Stimulated activated CD8-positive, alpha-beta memory T cell treated with anti-CD3 and anti-CD28 coated beads, Interleukin-7, amount 100 ng/mL, for 48 hours (primary cell): ENCODE measurements around the gene MAP3K2.

ENCODE experiments used
- DNase-seq, 2 donors: peaks; one replicate each; pipeline ENCODE4 v3.0.0-alpha.2; 2020; ENCODE audit warnings: low read depth in 1 of 2; ENCODE audit errors: extremely low read depth in 1 of 2

Gene MAP3K2

DNA sequence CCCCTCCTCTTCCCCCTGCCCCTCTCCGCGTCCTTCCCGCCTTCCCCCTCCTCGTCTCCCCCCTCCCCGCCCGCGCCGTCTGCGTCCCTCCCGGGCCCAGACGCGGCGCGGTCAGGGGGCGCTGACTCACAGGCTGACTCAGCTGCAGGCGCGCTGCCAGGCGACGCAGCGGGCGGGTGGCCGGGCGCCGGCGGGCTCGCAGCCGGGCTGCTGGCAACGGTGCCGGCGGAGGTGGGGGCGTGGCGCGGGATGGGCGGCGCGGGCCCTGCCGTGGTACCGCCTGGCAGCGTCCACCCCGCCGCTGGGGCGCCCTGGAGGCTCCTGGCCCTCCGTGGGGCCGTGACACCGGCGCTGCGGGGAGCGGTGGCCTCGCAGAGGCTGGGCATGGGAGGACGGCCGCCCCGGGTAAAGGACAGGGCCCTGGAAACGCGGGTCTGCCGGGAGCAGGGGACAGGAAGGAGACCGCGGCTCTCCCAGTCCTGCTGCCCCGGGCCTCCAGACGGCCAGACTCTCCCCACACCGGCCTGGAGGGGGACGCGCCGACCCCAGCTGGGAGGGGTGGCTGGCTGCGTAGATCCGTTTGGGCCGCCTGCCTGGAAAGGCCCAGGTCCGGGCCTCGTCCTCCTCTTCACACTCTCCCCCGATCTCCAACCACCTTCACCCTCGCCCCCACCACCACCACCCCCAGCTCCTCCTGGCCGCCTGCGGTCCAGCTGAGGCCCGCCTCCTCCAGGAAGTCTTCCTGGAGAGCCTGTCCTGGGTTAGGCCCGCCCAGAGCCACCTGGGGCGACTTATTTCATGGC, 20.4 kb upstream of the MAP3K2 start:
- peak; percentile 77 to 86 for DNase-seq

DNA sequence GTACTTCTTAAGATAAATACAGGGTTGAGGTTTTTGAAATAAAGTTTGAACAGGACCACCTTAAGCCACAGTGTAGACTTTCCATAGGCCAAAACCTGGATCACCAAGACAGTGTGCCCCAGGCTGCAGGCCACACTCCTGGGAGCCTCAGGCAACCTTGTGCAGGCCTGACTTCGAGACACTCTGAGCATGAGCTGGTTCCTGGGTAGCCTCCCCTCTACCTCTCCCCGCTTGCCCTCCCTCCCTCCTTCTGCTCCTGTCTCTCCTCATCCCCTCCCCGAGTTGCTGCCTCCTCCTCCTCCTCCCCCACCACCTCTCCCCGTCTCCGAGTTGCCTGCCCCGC, 19.9 kb upstream of the MAP3K2 start:
- no peak for DNase-seq

DNA sequence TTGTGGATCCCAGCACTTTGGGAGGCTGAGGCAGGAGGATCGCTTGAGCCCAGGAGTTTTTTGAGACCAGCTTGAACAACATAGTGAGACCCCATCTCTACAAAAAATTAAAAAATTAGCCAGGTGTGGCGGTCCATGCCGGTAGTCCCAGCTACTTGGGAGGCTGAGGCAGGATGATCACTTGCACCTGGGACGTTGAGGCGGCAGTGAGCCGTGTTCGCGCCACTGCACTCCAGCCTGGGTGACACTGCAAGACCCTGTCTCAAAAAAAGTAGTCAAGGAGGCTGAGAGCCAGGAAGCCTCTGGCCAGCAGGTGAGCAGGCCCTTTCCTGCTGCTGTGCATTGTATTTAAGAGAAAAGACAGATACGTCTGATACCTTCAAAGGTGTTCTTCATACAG, 19.3 kb upstream of the MAP3K2 start:
- no peak for DNase-seq

DNA sequence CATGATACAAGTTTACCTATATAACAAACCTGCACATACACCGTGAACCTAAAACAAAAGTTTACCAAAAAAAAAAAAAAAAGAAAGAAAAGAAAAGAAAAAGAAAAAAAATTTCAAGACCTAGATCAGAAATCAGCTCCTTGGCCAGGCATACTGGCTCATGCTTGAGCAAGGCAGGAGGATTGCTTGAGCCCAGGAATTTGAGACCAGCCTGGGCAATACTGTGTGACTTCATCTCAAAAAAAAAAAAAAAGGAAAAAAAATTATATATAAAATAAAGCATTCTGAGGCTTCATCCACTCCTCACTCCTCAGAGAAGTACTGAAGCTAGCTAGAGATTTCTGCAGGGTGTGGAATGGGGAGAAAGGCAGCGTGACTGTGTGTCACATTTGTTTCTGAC, 18.7 kb upstream of the MAP3K2 start:
- no peak for DNase-seq

DNA sequence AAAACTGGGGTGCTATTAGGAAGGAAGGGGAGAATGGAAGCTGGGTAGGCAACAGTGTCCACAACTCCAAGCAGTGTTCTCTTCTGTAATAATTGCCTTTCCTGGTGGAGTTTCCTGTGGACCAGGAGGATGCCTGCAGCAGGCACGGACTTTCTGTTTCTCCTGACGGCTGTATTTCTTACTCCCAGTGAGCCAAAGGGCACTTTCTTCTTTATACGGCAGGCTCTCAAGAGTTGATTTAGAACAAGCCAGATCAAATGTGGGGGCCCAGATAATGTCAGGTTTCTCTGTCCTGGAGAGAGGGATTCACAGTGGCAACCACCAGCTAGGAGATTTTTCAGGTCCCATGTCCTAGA, 17.5 kb upstream of the MAP3K2 start:
- no peak for DNase-seq

DNA sequence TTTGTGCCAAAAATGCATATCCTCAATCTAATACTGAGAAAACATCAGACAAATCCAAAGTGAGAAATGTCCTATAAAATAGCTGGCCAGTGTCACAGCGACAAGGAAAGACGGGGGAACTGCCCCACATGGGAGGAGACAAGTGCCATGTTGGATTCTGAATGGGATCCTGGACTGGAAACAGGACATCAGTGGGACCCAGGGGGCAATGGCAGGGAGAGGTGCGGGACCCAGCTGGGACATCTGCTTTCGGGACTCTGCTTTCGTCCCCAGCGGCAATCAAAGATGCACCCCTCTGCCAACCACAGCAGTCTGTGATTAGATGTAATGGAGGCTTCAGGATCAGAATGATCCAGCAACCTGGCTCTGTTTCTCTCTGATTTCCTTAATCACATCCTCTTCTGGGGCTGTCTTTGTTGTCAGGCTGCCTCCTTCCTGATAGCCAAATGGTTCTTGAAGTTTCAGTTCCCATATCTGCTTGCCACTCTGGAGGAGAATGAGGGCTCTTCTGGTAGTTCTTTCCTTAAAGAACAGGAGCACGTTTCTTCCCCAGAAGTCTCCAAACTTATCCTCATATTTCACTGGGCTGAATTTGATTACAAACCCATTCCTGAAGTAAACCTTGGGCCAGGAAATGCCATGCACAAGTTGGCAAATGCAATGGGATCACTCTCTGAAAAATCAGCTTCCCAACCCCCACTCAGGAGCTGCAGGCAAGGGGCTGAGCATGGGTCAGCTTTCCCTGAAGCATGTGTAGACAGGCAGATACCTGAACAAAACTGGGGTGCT, 16.9 kb upstream of the MAP3K2 start:
- DNase-seq, result no peak

DNA sequence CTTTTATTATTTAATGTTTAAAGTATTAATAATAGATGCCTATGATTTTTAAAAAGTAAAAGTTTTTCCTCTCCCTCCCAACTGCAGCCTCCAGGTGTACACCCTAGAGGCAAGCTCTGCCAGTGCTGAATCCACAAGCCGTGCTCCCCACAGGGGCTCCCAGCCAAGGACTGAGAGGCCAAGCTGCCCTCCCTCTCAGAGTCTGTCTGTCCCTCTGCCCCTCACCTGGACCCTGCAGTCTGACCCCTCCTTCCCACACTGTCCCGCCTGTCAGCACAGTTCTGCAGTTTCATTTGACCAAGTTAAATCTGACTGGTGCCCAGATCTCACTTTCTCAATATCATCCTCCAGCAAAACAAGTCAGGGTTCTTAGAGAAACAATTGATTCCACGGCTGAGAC, 15.7 kb upstream of the MAP3K2 start:
- no peak for DNase-seq

DNA sequence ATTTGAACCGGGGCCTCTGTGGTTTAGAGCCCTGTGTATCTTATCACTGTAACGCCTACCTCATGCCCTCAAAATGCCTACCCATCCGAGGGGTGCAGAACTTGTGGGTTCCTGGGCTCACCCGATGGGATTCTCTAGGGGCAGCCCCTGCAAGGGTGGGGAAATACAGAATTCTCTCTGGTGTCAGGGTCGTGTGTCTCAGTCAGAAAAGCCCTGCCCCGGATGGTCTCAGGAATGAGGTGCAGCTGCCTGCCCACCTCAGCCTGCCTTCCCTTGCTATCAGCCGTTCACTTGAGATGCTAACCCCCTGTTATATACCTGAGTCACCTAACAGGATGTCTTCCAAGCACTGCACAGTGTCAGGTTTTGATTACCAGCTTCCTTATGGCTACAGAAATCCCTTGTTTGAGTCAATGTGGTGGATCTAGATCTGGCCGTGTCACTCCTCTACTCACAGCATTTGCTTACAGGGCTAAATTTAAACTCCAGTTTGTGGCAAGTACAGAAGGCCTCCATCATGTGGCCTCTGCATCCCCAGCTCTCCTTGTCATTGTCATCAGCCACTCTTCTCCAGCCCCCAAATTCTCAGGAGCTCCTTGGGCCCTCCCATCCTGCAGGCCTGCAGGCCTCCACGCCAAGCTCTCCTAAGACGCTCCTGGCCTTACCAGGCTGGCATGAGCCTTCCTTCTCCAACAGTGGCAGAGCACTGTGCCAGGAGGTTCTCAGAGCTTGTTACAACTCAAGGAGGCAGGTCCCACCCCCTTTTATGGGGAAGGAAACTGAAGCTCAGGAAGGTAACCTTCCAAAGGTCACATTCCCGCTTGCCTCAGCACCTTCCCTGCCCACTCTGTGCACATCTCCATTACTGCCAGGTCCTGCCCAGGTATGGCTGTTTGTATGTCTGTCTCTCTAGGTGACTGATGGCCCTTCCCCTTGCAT, 14.3 kb upstream of the MAP3K2 start:
- peak in 1 of 2 donors; percentile 33 for DNase-seq

DNA sequence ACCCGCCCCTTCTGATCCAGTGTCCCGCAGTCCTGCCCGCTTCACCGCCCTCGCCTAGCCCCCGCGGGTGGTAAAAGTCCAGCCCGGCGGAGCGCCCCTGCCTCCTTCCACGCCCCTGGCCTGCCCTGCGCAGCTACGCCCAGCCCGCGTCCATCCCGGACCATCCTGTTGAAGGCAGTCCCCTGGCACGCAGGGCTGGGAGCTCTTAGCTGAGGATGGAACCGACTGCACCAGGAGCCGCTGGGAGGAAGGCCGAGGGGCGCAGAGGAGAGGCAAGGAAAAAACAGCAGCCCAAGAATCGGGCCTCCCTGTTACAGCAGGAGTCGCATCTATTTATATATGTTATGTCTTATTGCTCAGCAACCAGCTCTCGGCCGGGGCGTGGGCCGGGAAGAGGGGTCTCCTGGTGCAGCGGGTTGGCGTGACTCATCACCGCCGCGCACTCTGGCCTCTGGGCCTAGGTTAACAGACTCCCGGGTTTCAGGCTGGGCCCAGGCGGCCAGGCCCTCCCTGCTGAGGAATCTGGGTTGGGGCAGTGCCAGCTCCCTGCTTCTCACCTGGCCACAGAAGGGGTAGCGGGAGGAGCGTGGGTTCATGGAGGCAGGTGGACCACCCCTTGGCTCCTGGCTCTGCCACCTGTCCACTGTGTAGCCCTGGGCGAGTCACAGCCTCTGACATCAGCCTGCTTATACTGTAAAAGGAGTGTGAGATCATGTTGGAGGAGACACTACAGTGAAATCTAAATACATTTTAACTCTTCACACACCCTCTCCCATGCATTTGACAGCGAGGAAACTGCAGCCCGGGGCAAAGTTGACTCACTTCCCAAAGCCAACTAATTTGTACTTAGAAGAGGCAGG, 13.4 kb upstream of the MAP3K2 start:
- no peak for DNase-seq

DNA sequence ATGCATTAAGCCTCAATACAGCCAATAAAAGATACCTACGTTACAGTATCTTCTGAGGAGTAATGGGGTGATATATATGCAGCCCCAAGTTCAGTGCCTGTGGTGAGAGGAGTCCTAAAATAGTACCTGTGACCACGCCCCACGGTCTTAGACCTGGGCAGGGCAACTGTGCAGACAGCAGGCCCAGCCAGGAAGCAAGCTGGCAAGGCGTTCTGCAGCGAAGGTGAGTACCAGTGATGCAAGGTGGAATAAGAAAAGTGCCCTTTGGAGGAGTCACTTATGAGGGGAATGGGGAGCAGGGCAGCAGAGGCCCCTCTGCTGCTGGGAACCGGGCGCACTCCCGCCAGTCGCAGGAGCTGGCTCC, 12.7 kb upstream of the MAP3K2 start:
- DNase-seq, result no peak

DNA sequence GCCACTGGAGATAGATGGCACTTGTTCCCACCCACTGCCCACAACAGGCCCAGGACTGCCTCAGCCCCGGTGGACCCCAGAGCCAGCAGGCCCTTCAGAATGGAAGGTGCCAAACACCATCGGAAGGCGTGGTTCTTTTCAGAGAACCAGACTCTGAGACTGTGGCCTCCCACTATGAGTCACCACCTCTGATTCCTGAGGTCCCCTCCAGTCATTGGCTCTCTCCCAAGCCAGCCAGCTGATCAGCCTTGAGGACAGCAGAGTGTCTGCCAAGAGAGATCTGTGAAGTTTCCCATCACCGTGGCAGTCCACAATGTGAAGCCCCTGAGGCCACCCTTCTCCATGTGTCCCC, 10.4 kb upstream of the MAP3K2 start:
- peak in 1 of 2 donors; percentile 56 for DNase-seq

DNA sequence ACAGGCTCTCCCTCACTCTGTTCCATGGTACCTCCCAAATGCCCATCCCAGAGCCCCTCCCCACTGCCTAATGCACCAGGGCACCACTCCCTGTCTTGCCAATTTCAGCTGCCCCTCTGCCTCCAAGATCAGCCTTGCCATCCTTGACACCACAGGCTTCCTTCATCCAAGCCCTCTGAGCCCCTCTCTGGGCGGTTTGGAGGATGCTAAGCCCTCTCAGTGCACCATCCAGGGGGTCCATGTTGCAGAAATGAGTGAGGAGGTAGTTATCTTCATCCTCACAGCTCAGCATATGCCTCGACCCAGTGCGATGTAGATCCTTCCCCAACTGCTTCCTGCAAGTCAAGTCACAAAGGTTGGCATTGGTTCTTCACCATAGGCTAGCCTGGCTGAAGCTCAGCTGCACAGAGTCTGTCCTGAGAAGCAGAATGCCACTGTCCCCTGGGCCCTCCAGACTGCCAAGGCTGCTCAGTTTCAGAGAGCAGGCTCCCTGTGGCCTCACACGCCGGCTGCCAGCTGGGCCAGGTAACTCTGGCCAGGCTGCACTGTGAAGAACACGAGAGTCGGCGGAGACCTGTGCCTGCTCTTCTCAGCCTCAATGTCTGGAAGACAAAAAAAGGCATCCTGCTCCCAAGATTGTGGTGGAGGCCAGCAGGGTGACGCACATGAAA, 9.9 kb upstream of the MAP3K2 start:
- no peak for DNase-seq

DNA sequence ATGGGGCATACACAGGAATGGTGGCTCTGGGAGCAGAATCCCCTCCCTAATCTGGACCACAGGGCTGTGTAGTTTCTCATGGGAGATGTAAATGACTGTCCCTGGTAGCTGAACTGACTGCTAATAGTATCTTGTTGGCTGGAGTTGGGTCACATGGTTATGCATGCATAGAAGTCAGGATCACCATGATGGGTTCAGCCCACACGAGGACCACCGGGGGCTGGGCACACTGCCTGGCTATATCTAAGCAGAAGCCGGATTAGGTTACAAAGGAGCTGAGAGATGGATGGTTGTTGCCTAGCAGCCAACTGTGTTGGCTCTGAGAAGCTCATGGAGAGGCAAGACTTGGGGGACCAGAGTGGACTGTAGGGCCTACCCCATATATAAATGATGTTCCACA, 6.7 kb upstream of the MAP3K2 start:
- no peak for DNase-seq

DNA sequence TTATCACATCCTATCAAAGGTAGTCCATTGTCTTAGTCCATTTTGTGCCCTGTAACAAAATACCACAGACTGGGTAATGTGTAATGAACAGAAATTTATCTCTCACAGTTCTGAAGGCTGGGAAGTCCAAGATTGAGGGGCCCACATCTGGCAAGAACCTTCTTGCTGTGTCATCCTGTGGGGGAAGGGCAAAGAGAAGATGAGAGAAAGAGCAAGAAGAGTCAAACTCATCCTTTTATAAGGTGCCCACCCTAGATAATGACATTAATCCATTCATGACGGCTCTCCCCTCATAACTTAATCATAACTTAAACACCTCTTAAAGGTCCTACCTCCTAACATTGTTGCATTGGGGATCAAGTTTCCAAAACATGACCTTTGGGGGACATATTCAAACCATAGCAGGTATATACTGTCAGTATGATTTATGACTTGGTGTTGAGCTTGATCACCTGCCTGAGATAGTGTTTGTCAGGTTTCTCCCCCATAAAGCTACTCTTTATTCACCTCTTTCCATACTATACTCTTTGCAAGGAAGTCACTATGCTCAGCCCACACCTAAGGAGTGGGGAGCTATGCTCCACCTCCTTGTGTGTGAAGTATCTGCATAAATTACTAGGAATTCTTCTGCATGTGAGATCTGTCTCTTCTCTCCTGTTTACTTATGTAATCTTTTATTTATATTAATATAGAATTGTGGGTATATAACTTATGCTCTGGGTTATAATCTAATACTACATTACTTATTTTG, 5.2 kb upstream of the MAP3K2 start:
- DNase-seq, result no peak

DNA sequence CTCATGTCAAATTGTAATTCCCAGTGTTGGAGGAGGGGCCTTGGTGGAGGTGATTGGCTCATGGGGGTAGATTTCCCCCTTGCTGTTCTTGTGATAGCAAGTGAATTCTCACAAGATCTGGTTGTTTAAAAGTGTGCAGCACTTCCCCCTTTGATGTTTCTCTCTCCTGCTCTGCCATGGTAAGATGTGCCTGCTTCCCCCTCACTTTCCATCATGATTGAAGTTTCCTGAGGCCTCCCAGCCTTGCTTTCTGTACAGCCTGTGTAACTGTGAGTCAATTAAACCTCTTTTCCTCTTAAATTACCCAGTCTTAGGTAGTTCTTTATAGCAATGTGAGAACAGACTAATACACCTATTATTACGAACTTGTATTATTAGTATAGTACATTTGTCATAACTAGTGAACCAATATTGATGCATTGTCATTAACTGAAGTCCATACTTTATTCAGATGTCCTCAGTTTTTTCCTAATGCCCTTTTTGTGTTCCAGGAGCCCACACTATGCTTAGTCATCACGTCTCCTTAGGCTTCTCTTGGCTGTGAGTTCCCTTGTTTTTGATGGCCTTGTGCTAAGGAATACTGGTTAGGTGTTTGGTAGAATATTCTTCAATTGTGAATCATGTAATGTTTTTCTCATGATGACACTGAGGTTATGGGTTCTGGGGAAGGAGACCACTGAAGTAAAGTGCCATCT, 4.5 kb upstream of the MAP3K2 start:
- DNase-seq, result no peak

DNA sequence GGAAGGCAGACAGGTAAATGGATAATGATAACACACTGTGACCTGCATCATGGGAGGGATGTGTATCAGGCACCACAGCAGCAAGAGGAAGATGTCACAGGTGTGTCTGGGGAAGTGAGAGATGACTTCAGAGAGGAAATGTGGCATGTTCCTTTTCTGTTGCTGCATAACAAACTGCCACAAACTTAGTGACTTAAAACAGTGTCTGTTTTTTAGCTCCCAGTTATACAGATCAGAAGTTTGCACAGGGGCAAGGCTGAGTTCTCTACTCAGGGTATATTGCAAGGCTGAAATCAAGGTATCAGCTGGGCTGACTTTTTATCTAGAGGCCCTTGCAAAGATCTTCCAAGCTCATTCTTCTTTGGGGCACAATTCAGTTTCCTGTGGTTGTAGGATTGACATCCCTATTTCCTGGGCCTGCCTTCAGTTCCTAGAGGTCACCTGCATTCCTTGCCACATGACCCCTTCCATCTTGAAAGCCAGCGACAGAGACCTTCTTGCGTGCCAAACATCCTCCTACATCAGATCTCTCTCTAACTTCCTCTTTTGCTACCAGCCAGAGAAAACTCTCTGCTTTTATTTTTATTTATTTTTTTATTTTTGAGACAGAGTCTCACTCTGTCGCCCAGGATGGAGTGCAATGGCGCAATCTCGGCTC, 2.1 kb upstream of the MAP3K2 start:
- DNase-seq, result no peak

DNA sequence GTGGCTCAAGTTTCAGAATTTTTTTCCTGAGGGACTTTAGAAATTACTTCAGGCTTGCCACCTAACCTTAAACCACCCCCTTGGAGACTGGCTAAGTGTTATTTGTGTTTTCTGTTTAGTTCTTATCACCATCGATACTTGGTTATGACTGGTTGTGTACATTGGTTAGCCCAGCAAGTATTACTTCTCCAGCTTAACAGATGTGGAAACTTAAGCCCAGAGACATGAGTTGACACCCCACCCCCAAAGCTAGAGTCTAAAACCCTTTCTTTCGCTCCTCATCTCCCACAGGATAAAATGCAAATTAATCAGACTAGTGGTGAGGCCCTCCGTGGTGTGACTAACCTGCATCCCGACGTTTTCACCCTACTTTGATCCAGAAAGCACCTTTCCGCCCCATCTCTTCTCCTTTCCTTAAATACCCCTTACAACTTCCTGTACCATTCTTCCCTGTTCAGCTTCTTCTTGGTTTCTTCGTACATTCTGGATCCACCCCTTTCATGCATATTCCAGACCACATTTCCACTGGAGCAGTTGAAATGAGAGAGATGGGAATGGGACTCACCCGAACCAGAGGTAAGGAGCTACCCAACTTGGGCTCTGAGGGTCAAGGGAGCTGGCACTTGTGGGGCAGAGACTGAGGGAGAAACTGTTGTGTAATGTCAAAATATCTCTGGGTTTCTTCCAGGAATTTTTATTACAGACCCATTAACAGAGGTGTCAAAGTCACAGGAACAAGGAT, 819 bp upstream of the MAP3K2 start:
- no peak for DNase-seq
